ENCODE data around the gene ARHGEF11. TPM values are rescaled to one million over a fixed set of nuclear protein-coding genes. Genes with fewer than 3 reads are reported as not detected.

ARHGEF11 gene
- total and polyA plus RNA-seq, 9 of the 15 experiments (the other 6 are each of a cell fraction or from before 2014, with no cell fraction given) = 0.14 to 15.5 (median 9.0) TPM

DNA sequence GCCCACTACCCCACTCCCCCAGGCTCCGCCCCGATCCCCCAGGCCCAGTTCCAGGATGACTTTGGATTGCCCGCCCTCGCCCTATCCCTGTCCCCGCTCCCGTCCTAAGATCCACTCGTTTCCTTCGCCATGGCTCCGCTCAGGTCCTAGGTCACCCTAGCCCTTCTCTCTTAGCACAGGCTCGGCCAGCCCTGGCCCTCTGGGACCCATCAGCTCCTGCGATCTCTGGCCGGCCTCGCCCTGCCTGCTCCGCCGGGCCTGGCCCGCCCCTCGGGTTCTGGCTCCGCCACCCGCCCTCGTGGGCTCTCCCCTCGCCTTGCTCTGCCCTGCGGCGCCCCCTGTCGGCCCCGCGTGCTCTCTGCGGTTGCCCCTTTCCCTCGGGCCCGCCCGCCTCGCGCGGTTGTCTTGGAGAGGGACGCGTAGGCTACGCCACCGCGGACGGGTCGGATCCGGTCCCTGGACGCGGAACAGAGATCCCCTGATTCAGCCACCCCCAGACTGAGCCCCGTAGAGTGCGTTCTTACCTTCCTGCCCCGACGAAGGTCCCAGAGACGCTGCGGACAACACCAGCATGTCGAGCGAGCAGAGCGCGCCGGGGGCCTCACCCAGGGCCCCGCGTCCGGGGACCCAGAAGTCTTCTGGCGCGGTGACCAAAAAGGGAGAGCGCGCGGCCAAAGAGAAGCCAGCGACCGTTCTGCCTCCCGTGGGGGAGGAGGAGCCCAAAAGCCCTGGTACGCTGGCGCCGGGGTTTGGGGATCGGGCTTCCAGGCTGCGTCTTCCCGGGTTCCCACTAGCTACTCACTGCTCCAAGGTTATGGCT, 125.1 kb downstream of the ARHGEF11 start, which contains the start of gene LRRC71 (continued):
- TF ChIP-seq POU5F1 (IDR thresholded peaks at IDR 0.05; ENCODE audit: borderline replicate concordance, low read depth, low read length, partially characterized antibody) = no peak
- TF ChIP-seq POLR3G (IDR thresholded peaks at IDR 0.05; ENCODE audit: extremely low read depth, insufficient read length, insufficient replicate concordance) = no peak
- 0 out of 2 replicates have a peak, but pooled peaks have one; percentile 21 for TF ChIP-seq TEAD4 (IDR thresholded peaks at IDR 0.05; ENCODE audit: low read length)
- no peak for TF ChIP-seq TEAD4 (CRISPR knock-in tag; IDR thresholded peaks at IDR 0.05; ENCODE audit: borderline replicate concordance)
- TF ChIP-seq ZKSCAN8 (CRISPR knock-in tag; IDR thresholded peaks at IDR 0.05) = no peak
- TF ChIP-seq HNRNPLL (IDR thresholded peaks at IDR 0.05; ENCODE audit: low read depth, low read length, poor library complexity, severe bottlenecking) = peak; percentile 74
- TF ChIP-seq RBFOX2 (IDR thresholded peaks at IDR 0.05; ENCODE audit: low read depth, low read length) = peak; percentile 61
- TF ChIP-seq PCBP2 (IDR thresholded peaks at IDR 0.05; ENCODE audit: low read depth, low read length, poor library complexity, severe bottlenecking) = no peak
- TF ChIP-seq, protein P1, sequence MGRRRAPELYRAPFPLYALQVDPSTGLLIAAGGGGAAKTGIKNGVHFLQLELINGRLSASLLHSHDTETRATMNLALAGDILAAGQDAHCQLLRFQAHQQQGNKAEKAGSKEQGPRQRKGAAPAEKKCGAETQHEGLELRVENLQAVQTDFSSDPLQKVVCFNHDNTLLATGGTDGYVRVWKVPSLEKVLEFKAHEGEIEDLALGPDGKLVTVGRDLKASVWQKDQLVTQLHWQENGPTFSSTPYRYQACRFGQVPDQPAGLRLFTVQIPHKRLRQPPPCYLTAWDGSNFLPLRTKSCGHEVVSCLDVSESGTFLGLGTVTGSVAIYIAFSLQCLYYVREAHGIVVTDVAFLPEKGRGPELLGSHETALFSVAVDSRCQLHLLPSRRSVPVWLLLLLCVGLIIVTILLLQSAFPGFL (CRISPR knock-in tag; IDR thresholded peaks at IDR 0.05) = no peak
- no peak; a peak in 1 of 4 replicates for TF ChIP-seq NONO (IDR thresholded peaks at IDR 0.05; ENCODE audit: low read depth in 2 of 2, low read length in 1 of 2)
- no peak; the same call in 1 of the 2 replicates for TF ChIP-seq KLF6 (CRISPR knock-in tag; IDR thresholded peaks at IDR 0.05; ENCODE audit: borderline replicate concordance)
- TF ChIP-seq TARDBP (IDR thresholded peaks at IDR 0.05) = 0 out of 2 replicates have a peak, but pooled peaks have one; percentile 49
- TF ChIP-seq CREM (IDR thresholded peaks at IDR 0.05; ENCODE audit: low read depth) = peak; percentile 69
- TF ChIP-seq SMAD2 (IDR thresholded peaks at IDR 0.05; ENCODE audit: low read depth, low read length) = no peak
- peak; percentile 18; the same call in 1 of the 2 replicates for TF ChIP-seq RAD51 (IDR thresholded peaks at IDR 0.05; ENCODE audit: borderline replicate concordance, low read depth)
- 0 out of 2 replicates have a peak, but pooled peaks have one; percentile 24 for TF ChIP-seq CBX1 (IDR thresholded peaks at IDR 0.05; ENCODE audit: low read depth)
- 0 out of 2 replicates have a peak, but pooled peaks have one; percentile 42 for TF ChIP-seq ZNF740 (CRISPR knock-in tag; IDR thresholded peaks at IDR 0.05)
- TF ChIP-seq ZNF740 (tag; IDR thresholded peaks at IDR 0.05) = no peak
- no peak for TF ChIP-seq DNMT1 (IDR thresholded peaks at IDR 0.05)
- TF ChIP-seq LEF1 (IDR thresholded peaks at IDR 0.05) = no peak
- TF ChIP-seq ZKSCAN1 (IDR thresholded peaks at IDR 0.05; ENCODE audit: low read depth, low read length) = no peak
- TF ChIP-seq RFX1 (IDR thresholded peaks at IDR 0.05) = no peak; the same call in 1 of the 2 replicates
- no peak for TF ChIP-seq NR4A1 (CRISPR knock-in tag; IDR thresholded peaks at IDR 0.05)
- TF ChIP-seq NR4A1 (tag; IDR thresholded peaks at IDR 0.05) = peak; percentile 49; the same call in 1 of the 2 replicates
- no peak for TF ChIP-seq EWSR1 (IDR thresholded peaks at IDR 0.05; ENCODE audit: borderline replicate concordance, low read depth, partially characterized antibody)
- no peak for TF ChIP-seq HSF4 (CRISPR knock-in tag; IDR thresholded peaks at IDR 0.05; ENCODE audit: borderline replicate concordance)
- TF ChIP-seq FOXM1 (IDR thresholded peaks at IDR 0.05; ENCODE audit: low read depth) = no peak
- TF ChIP-seq FOXM1 (CRISPR knock-in tag; IDR thresholded peaks at IDR 0.05; ENCODE audit: low read depth) = 0 out of 2 replicates have a peak, but pooled peaks have one; percentile 57

Measured in K562 (cell line).